B cell (primary cell): ENCODE data around the gene ANKRD44. TPM values are rescaled to one million over a fixed set of nuclear protein-coding genes. Genes with fewer than 3 reads are reported as not detected.

ENCODE experiments used
- ATAC-seq: fragments of 200-7000 bp; cut with Tn5 transposase; one replicate; pipeline ENCODE4 v1.10.0; 2021; ENCODE audit warnings: low read depth, mild to moderate bottlenecking, moderate number of reproducible peaks, moderate library complexity
- CTCF ChIA-PET: fragments of 350-600 bp; sonication (Branson Sonifier 250); formaldehyde crosslinking; loops from one replicate; lab custom pipeline; 2021; ENCODE audit warnings: antibody characterized with exemption, inconsistent platforms; lab: Charles Lee
- POLR2A ChIA-PET: fragments of 350-600 bp; sonication (Branson Sonifier 250); formaldehyde crosslinking; loops from one replicate; lab custom pipeline; 2021; ENCODE audit warnings: antibody characterized with exemption; lab: Charles Lee
- DNase-seq: peaks from one replicate; pipeline ENCODE4 v3.0.0; 2013
- H2AFZ ChIP-seq: 2 replicates; pipeline ENCODE4 v1.6.1; 2012; ENCODE audit warnings: mild to moderate bottlenecking, low read depth, low read length; ENCODE audit not compliant: insufficient read depth, poor library complexity, severe bottlenecking
- H3K27ac ChIP-seq, 2 donors: 1 replicate in 1 of 2; 2 replicates in 1 of 2; pipeline ENCODE4 v1.5.1; 2012 to 2013; ENCODE audit warnings: low read length in 2 of 2, mild to moderate bottlenecking in 2 of 2, moderate library complexity in 1 of 2
- H3K27me3 ChIP-seq, 4 experiments: fragments of 200-600 bp in 1 of 4; sonication (generic) in 1 of 4; replicated peaks in 1 of 4; 1 replicate in 2 of 4; 2 replicates in 2 of 4; pipeline versions ENCODE4 v1.6.1 to v1.7.0; 2013 to 2016; ENCODE audit warnings: low read length in 3 of 4, mild to moderate bottlenecking in 2 of 4, mixed read lengths in 1 of 4, moderate library complexity in 1 of 4; ENCODE audit not compliant: insufficient read depth in 4 of 4, control insufficient read depth in 3 of 4; ENCODE audit errors: control extremely low read depth in 1 of 4
- H3K36me3 ChIP-seq, 2 experiments: replicated peaks in 1 of 2; 1 replicate in 1 of 2; 2 replicates in 1 of 2; pipeline versions ENCODE4 v1.6.1 to v1.7.1; 2013; ENCODE audit warnings: low read length in 1 of 2; ENCODE audit not compliant: insufficient read depth in 2 of 2, control insufficient read depth in 1 of 2; ENCODE audit errors: control extremely low read depth in 1 of 2, extremely low read depth in 1 of 2
- H3K4me1 ChIP-seq, 2 donors: fragments of 200-600 bp in 1 of 2; sonication (generic) in 1 of 2; 1 replicate in 1 of 2; 2 replicates in 1 of 2; pipeline versions ENCODE4 v1.5.1 to v1.6.1; 2013 to 2017; ENCODE audit warnings: low read length in 2 of 2; ENCODE audit not compliant: control insufficient read depth in 2 of 2, insufficient read depth in 2 of 2
- H3K4me2 ChIP-seq: replicated peaks from 2 replicates; pipeline ENCODE3; 2012; ENCODE audit warnings: mild to moderate bottlenecking, low read depth, low read length; ENCODE audit not compliant: poor library complexity, severe bottlenecking
- H3K4me3 ChIP-seq, 5 experiments: fragments of 200-600 bp in 1 of 5; sonication (generic) in 1 of 5; 1 replicate in 3 of 5; 2 replicates in 2 of 5; pipeline versions ENCODE4 v1.5.1 to v1.7.0; 2011 to 2016; ENCODE audit warnings: low read length in 4 of 5, mild to moderate bottlenecking in 4 of 5, low read depth in 2 of 5, control low read depth in 1 of 5, moderate library complexity in 1 of 5; ENCODE audit not compliant: insufficient read depth in 1 of 5; ENCODE audit errors: control extremely low read depth in 1 of 5, extremely low read depth in 1 of 5
- H3K79me2 ChIP-seq: fragments of 200-600 bp; sonication (generic); one replicate; pipeline ENCODE4 v1.6.0; 2016; ENCODE audit warnings: low read length; ENCODE audit not compliant: control insufficient read depth, insufficient read depth
- H3K9ac ChIP-seq: fragments of 200-600 bp; sonication (generic); 2 replicates; pipeline ENCODE4 v1.6.1; 2017; ENCODE audit warnings: mild to moderate bottlenecking, low read length, moderate library complexity
- H3K9me3 ChIP-seq, 3 donors: one replicate each; pipeline versions ENCODE4 v1.6.1 to v1.7.1; 2013; ENCODE audit warnings: low read length in 2 of 3; ENCODE audit not compliant: control insufficient read depth in 2 of 3, insufficient read depth in 1 of 3; ENCODE audit errors: control extremely low read depth in 1 of 3
- H4K20me1 ChIP-seq: 2 replicates; pipeline ENCODE4 v1.6.0; 2012; ENCODE audit warnings: mild to moderate bottlenecking, low read length; ENCODE audit not compliant: insufficient read depth, control insufficient read depth, poor library complexity, severe bottlenecking
- H3K27ac Mint-ChIP-seq: one replicate; pipeline ENCODE4 v1.8.0; 2021; ENCODE audit warnings: mixed read lengths
- H3K27me3 Mint-ChIP-seq: one replicate; pipeline ENCODE4 v1.8.0; 2021; ENCODE audit warnings: mixed read lengths
- H3K4me1 Mint-ChIP-seq: one replicate; pipeline ENCODE4 v1.8.0; 2021; ENCODE audit warnings: mixed read lengths
- H3K4me3 Mint-ChIP-seq: one replicate; pipeline ENCODE4 v1.8.0; 2021; ENCODE audit warnings: mixed read lengths
- H3K9me3 Mint-ChIP-seq: one replicate; pipeline ENCODE4 v1.8.0; 2022; ENCODE audit warnings: mixed read lengths; ENCODE audit not compliant: insufficient read depth
- EZH2 ChIP-seq: IDR thresholded peaks from 2 replicates; pipeline ENCODE4 v1.6.1; 2012; ENCODE audit warnings: borderline replicate concordance, low read depth, mild to moderate bottlenecking, moderate library complexity, low read length; ENCODE audit not compliant: insufficient read depth, poor library complexity, severe bottlenecking
- WGBS: methylation state at CpG from one replicate; pipeline ENCODE4 v1.1.5; 2013; ENCODE audit warnings: missing lambda C conversion rate; ENCODE audit not compliant: insufficient coverage; 5-methylcytosine and 5-hydroxymethylcytosine counted together
- intact Hi-C: fragments of 100-400 bp; cut with micrococcal nuclease; formaldehyde crosslinking; loops from one replicate; pipeline ENCODE4 v1.10.0; 2022
- polyA plus RNA-seq: library from polyadenylated mRNA; depleted of rRNA; stranded (reverse); fragments of >200 nt; gene quantifications from 2 replicates; pipeline ENCODE4 v1.2.3, GENCODE V29; 2012
- total RNA-seq, 2 donors: library from RNA; stranded (reverse); fragments of 120-200 nt in 1 of 2; gene quantifications; 1 replicate in 1 of 2; 2 replicates in 1 of 2; pipeline versions ENCODE4 v1.2.3 to v1.2.4, GENCODE V29; 2013 to 2022
- TF ChIP-seq, protein P1 (sequence below): fragments of 200-600 bp; IDR thresholded peaks from one replicate; pipeline ENCODE4 v1.8.0; 2022; ENCODE audit warnings: antibody characterized with exemption, mild to moderate bottlenecking

ANKRD44 gene
- total and polyA plus RNA-seq, 2 donors (not counting 1 experiment from before 2014, with no cell fraction given): 92.6 to 457 TPM

DNA sequence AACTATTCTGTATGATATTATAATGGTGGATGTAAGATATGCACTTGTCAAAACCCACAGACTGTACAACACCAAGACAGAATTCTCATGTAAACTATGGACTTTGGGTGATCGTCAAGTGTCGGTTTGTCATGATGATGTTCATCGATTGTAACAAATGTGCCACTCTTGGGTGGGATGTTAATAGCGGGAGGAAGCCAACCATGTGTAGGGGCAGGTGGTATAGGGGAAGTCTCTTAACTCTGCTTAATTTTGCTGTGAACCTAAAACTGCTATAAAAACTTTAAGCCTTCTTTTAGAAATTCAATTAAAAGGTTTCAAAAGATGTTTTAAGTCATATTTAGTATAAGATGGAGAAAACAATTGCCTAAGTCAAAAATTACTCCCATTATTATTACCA is 139.0 kb downstream of the ANKRD44 start:
- H3K27me3 ChIP-seq: no peaks in the 10 kb centered on the region
- no peak overlapping the region for H3K4me3 ChIP-seq
- Mint-ChIP-seq H3K9me3 (no peaks in the 10 kb centered on the region), H3K4me3 (peak overlapping the region; percentile 56), H3K4me1 (peaks cover 83% of the 10 kb centered on the region), H3K27ac (peak overlapping the region; percentile 85), H3K27me3 (no peaks in the 10 kb centered on the region)
- H3K79me2 ChIP-seq: peaks cover 100% of the 10 kb centered on the region
- H3K36me3 ChIP-seq: peaks cover 0 to 33% of the 10 kb centered on the region in 2 experiments
- peak overlapping the region; percentile 9 for H3K4me2 ChIP-seq
- ChIA-PET POLR2A (no interaction called here), CTCF (interaction anchor here (1.5 to 19.2 kb wide), 5 partner anchors 9 to 61 kb away, joined by 3 to 328 read pairs (median 8); no protein-coding TSS in a partner anchor)
- H4K20me1 ChIP-seq: peaks cover 19% of the 10 kb centered on the region
- H3K4me1 ChIP-seq: peaks cover 67 to 76% of the 10 kb centered on the region in 2 donors
- intact Hi-C loops: no loop called here
- TF ChIP-seq, protein P1, sequence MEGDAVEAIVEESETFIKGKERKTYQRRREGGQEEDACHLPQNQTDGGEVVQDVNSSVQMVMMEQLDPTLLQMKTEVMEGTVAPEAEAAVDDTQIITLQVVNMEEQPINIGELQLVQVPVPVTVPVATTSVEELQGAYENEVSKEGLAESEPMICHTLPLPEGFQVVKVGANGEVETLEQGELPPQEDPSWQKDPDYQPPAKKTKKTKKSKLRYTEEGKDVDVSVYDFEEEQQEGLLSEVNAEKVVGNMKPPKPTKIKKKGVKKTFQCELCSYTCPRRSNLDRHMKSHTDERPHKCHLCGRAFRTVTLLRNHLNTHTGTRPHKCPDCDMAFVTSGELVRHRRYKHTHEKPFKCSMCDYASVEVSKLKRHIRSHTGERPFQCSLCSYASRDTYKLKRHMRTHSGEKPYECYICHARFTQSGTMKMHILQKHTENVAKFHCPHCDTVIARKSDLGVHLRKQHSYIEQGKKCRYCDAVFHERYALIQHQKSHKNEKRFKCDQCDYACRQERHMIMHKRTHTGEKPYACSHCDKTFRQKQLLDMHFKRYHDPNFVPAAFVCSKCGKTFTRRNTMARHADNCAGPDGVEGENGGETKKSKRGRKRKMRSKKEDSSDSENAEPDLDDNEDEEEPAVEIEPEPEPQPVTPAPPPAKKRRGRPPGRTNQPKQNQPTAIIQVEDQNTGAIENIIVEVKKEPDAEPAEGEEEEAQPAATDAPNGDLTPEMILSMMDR: no peak
- TF ChIP-seq EZH2: no peak
- peak overlapping the region; percentile 25 to 60 for H3K27ac ChIP-seq
- no peak overlapping the region for H3K9ac ChIP-seq
- 25% methylated on average over 4 of the region's 4 CpGs for WGBS
- no peak for ATAC-seq
- H2AFZ ChIP-seq: no peak overlapping the region
- no peaks in the 10 kb centered on the region for H3K9me3 ChIP-seq
- DNase-seq: no peak

DNA sequence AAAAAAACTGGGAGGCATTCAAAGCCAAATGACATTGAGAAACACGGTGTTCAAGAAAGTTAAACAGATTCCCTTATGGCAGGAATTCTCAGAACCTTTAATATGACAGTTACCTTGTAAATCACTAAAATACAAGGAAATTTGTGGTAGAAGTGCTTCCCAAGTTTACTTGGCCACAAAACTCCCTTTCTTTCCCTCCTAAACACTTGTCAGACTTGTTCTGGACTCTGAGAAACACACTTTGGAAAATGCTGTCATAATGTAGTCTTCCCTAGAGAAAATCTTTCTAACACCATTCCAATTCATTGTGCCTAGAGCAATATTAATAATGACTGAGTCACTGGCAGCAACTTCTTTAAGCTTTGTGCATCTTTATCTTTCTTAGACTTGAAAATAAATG is 140.4 kb downstream of the ANKRD44 start:
- H3K9ac ChIP-seq: no peak overlapping the region
- no peak for ATAC-seq
- H3K27ac Mint-ChIP-seq: peak overlapping the region; percentile 16
- no peak overlapping the region for H3K4me3 ChIP-seq
- DNase-seq: no peak
- H4K20me1 ChIP-seq: peaks cover 15% of the 10 kb centered on the region
- TF ChIP-seq, protein P1: no peak
- no peak for TF ChIP-seq EZH2
- H3K4me1 Mint-ChIP-seq: peaks cover 81% of the 10 kb centered on the region
- H3K9me3 ChIP-seq: no peaks in the 10 kb centered on the region
- H3K9me3 Mint-ChIP-seq: no peaks in the 10 kb centered on the region
- no peak overlapping the region for H2AFZ ChIP-seq
- H3K4me3 Mint-ChIP-seq: no peak overlapping the region
- H3K27ac ChIP-seq: peak overlapping the region in 1 of 2 donors; percentile 60
- no peaks in the 10 kb centered on the region for H3K27me3 ChIP-seq
- ChIA-PET CTCF (interaction anchor here (0.9 to 19.2 kb wide), 9 partner anchors 8 to 208 kb away, joined by 3 to 328 read pairs (median 5); no protein-coding TSS in a partner anchor), POLR2A (no interaction called here)
- peaks cover 100% of the 10 kb centered on the region for H3K79me2 ChIP-seq
- no peak overlapping the region for H3K4me2 ChIP-seq
- whole genome bisulfite sequencing: no CpG with 5 or more reads among the region's 1 CpG
- peaks cover 56 to 71% of the 10 kb centered on the region in 2 donors for H3K4me1 ChIP-seq
- no peaks in the 10 kb centered on the region for H3K27me3 Mint-ChIP-seq
- intact Hi-C loops: no loop called here
- H3K36me3 ChIP-seq: peaks cover 0 to 25% of the 10 kb centered on the region in 2 experiments
